ENCODE data around the gene MRPS35.

GRCh38 chr12:27674989-27675388, 35.6 kb upstream of the MRPS35 start:
- TF ChIP-seq ZNF274 (IDR thresholded peaks at IDR 0.05; ENCODE audit: low read depth, low read length) (no peak), SUZ12 (IDR thresholded peaks at IDR 0.05; ENCODE audit: extremely low read depth, insufficient read depth, insufficient read length) (no peak)
